RKO (cell line): ENCODE measurements around the gene TRPV3.
A peak's percentile ranks its signal among the peaks of the same experiment; 100 is the strongest.
"Not testable (repeated sequence)": the region's sequence is repeated elsewhere in the genome, so short reads cannot be mapped to it uniquely, and the experiment has no call there.

Source experiments
- DNase-seq: peaks from one replicate; pipeline ENCODE4 v3.0.0-alpha.2; 2016; ENCODE audit warnings: low spot score

The TRPV3 gene

DNA sequence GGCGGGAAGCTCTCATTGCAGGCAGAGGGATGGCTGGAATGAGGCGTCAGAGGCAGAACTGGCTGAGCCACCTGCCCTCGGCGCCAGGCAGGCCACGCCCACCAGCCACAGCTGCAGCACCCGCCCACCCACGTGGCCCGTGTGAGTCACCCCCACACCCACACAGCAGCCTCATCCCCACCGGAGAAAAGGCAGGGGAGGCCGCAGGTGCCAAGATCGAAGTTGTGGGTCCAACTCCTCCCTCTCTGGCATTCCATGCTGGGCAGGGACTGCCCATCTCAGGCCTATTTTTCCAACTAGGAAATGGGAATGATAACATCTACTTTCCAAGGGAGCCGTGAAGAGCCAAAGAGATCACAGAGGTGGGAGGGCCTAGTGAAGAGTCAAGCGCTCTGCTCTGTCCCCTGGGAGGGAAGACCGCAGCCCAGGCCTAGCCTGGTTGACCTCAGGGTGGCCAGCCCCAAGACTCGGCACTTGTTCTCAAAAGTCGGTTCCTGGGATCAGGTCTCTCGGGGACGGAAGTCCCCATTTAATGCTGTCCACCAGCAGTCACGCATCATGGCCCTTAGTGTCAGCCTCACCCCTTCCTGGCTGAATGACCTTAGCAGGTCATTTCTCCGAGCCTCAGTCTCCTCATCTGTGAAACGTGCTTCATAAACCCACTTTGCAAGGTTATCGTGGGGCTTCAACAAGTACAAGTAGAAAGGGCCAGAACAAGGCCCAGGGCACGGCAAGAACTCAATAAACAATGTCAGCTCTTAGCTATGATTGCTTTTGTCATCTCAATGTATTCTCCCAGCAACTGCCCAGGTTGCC, at the start of gene TRPV3:
TRPV3 (minus strand) TSS at position 45 of the 816 bp plus-strand sequence. CDS start 2,962 bp downstream, outside the sequence.
- DNase-seq, result no peak

DNA sequence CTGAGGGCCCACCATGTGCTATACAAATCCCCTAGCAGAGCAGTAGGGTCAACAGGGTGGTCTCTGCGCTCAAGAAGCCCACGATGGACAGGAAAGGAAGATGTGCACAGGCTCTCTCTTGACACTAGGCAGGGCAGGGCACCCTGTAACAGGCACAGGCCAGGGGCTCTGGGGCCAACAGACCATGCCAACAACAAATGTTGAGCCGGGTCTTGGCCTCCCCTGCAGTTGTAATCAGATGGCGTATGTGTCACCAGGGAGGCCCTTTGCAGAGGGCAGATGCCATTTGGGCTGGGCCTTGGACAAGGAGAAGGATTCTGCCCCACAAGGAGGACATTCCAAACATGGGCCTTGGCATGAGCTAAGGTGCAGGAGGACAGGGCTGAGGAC, 46.3 kb upstream of the TRPV3 start:
- DNase-seq, result no peak

DNA sequence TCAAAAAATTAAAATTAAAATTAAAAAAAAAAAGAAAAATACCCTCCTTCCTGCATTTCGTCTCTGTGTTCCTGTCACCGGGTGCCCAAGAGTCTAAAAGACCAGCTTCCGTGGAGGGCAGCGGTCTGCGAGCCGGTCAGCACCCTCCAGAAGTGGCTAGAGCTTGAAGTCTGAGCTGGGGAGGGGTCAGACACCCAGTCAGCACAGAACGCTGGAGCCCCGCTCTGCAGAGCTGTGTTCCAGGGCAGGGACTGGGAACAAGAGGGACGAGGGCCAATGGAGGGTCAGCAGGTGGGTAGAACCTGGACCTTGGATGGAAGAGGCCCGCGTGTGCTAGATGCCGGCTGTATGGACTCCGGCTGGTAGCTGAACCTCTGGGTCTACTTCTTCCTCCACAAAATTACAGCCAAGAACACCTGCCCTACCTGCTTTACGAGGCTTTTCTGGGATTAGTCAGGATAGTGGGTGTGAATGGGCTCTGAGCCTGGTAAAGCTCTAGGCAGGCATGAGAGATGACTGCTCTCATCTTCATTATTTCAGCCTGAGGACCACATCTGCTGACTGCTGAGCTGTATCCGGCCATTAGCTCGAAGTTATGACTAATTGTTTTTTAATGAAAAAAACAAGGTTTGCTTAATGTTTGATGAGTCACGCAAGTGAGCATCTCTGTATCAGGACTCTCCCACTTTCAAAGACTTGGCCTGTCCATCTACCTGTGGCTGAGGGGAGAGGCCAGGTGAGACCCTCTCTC, 45.7 kb upstream of the TRPV3 start:
- DNase-seq, result peak; percentile 69

DNA sequence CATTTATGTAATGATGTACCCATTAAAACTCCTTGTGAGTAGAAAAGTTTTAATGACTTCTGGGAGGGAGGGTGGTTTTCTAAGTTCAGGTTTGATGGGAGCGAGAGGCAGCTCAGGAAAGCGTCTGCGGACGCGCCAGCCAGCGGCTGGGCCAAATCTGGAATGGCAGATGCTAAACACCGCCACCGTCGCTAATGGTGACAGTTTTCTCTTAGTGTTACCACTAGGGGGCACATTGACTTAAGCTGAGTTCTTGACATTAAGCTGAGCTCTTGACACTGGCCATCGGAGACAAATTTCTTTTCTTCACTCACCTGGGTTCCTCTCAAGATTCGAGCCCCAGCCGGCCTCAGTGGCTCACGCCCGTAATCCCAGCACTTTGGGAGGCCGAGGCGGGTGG, 44.9 kb upstream of the TRPV3 start:
- peak; percentile 14 for DNase-seq

DNA sequence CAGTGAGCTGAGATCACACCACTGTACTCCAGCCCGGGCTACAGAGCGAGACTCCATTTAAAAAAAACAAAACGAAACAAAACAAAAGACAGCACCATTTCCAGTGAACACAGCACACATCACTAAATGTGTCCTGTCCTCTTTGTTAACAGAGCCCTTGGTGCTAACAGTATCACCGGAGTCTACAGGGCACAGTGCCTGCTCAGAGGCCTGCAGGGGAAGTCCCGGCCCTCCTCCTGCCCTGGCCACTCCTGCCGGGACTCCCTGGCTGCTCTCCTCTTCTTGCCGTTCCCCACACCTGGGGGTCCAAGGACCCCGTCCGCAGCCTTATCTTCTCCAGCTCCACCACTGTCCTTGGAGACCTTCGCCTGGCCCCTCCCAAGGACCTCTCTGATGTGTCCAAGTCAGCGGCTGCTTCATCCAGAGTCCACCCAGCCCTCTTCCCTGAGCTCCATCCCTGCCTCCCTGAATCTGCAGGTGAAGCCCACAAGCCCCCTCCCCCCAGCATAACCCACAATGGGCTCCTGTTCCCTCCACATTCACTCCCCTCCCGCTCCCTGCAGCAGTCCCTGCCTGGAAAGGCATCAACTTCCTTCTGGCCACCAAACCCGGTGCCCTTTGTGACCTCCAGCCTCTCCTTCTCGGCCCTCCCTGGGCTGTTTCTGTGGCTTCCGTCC, 43.1 kb upstream of the TRPV3 start:
- DNase-seq, result no peak

DNA sequence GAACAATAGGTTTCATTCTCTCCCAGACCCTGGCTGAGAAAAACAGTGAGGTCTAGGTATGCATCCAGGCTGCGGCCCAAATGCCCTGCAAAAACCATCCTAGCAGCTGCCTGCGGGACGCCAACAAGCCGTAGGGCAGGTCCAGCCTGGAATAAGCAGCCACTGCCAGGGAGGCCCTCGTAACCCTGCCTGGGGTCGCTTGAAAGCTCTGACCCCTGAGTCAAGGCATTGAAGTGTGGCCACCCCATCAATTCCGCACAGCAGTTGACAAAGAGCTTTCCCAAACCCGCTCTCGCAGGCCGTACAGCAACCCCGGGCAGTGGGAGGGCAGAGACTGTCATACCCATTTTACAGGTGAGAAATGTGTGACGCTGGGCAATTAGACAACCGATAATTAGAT, 40.5 kb upstream of the TRPV3 start:
- no peak for DNase-seq

DNA sequence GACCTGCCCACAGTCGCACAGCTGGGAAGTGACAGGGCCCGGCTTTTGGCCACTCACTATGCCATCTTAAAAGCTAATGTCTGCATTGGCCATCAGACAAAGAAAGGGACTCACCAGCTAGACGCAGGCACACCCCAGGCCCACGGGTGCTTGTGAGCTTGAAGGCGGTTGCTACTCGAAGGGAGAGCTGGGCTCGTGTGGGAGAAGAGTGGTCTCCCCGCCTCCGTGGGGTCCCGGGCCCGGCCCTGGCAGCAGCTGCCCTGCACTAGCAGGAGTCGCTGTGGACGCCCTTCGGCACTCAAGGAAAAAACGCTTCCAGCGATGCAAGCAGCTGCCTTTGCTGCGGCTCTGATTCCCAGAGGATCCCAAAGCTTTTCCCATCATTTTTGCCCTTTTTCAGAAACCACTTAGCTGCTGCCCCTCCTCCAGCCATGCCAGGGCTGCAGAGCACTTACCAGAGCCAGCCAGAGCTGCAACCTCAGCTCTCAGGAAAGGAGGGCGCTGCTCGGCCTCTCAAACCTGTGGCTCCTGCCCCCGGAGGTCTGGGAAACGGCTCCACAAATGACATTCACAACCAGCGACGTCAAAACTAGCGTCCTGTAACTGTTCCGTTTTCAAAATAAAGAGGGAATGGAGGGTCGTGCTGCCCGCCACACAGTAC, 39.3 kb upstream of the TRPV3 start:
- DNase-seq, result no peak

DNA sequence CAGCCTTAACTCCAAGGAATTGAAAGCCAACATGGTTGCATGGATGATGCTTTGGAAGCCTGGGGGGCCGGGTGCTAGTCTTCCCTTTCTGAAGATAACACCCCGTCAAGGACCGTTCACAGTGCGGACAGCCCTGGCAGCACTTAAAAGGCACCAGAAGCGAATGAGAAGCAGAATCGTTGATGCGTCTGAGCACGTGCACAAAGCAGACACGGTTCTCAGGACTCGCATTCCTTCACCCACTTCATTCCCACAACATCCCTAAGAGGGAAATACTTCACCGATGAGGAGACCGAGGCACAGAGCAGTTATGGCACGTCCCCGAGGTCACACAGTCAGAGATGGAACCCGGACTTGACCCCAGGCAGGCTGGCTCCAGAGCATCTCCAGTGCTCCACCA, 37.4 kb upstream of the TRPV3 start:
- DNase-seq, result no peak

DNA sequence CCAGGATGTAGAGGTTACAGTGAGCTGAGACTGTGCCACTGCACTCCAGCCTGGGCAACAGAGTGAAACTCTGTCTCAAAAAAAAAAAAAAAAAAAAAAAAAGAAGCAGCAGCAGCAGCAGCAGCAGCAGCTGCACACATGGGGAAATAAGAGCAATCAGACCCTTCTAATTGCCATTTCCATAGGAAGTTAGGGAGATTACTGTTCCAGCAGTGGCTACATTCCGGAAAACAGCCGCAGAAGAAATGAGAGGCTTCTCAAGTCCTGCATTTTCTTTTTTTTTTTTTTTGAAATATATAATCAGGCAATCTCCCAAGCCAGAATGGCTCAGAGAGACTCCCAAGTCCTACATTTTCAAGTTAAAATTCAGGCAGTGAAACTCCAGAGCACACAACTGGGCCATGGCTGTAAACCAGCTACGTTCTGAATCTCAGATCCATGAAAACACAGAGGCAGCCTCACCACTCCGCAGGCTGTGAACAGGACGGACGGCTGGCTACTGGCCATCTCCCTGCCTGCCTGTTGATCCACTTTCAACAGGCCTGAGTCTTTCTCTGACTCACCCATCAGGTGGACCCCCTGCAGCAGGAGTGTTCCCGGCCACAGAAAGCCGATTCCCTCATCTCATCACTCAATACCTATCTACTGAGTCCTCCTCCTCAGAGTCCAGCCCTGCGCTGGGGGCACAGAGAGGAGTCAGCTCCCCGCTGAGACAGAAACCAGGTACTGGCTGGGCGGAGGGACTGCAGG, 36.6 kb upstream of the TRPV3 start:
- DNase-seq, result no peak

DNA sequence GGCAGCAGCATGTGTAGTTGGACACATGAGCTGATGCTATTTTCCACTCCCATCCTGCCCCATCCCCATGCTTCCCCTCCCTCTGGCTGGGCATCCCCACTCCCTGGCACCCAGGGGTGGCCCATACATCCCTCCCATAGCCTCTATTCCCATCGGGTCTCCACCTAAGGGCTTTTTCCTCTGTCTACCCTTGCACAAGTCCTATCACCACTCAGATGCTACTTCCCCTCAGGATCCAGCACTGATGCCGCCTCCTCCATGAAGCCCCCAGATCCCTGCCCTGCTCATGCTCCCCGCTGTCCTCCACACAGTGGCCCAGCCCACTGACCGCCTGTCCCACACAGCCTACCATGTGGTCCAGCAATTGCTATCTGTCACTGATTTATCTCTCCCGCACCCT, 35.8 kb upstream of the TRPV3 start:
- DNase-seq, result no peak

DNA sequence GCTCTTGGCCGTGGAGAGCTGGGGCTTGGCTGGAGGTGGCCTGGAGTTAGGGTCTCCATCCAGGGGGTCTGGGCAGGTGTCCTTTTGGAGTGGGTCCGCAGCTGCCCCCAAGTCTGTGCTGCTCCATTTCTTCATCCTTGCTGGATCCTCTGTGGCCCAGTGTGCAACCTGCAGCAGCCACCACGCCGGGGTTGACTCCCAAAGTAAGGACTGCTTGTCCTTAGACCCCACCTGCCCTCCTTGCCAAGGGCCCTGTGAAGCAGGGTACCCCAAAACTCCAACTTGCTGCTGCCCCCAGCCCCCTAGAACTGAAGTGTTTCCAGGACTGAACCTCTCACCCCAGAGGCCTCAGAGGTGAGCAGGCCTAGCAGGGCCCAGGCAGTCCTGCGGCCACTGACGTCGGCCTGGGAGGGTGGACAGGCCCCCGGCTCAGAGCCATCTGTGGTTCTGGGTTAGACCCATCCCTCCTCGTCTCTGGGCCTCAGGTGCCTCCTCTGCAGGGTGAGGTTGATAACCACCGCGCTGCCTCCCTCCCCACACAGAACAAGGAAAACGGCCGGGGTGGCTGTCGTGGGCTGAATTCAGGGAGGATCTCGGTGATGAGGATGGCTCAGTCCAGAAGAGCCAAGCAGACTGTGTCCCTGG, 34.7 kb upstream of the TRPV3 start:
- no peak for DNase-seq

DNA sequence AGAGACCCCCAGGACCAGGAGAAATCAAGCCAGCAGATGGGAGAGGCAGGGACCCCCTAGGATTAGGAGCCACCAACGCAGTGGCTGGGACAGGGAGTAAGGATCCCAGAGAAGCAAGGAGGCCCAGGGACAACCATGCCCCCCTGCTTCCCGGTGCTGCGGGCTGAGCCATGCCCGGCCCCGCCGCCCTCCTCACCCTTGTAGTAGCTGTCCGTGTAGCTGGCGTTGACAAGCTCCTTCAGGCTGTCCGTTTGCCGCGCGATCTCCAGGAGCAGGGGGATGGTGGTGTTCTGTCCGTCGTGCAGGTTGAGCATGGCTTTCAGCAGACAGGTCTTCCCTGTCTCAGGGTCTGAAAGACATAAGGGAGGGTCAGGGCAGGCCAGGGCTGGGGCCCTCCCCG, 33.2 kb upstream of the TRPV3 start:
- no peak for DNase-seq

DNA sequence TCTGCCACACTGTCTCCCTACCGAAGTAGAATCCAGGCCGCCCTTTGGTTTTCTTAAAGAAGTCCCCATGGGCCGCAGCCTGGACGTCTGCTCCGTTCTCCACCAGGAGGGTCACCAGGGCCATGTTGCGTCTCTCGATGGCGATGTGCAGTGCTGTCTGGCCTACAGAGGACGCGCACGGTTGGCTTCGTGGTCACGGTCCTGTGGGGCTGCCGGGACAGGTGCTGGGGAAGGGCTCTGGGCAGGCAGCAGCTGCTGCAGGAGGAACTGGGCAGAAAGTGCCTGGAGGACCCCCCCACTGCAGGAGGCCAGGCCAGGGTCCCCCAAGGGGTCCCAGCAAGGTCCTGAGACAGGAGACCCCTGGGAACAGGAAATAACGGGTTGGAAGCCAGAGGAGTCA, 32.6 kb upstream of the TRPV3 start:
- no peak for DNase-seq

DNA sequence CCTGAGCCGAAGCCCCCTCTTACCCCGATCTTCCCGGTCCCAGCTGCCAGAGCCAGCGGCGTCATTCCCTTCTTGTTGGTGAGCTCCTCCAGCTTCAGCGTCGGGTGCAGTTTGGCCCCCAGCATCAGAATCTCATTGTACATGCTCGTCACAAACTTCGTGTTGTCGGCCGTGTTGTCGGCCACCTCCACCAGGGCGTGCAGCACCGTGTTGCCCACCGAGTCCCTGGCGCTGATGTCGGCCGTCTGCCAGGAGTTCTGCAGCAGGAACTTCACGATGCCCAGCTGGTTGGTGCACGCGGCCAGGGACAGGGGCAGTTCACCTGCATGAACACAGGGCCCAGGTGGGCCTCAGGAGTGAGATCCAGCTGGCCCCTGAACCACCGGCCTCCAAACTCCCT, 32.2 kb upstream of the TRPV3 start:
- DNase-seq, result no peak

DNA sequence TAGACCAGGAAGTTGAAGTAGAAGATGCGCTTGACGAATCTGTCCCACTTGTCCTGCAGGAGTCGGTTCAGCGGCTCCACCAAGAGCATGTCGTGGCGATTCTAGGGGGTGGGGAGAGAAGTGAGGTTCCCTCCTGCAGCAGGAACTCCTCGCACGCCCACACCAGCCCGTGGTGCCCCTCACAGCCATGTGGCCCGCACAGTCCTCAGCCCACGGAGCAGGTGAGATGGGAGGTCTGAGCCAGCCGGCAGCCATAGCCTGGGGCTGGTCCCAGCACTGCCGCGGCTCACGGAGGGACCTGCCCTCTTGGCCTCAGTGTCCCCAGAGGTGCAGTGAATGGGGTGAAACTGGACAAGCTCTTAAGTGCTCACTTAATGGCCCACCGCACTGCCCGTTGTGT, 28.2 kb upstream of the TRPV3 start:
- no peak for DNase-seq

DNA sequence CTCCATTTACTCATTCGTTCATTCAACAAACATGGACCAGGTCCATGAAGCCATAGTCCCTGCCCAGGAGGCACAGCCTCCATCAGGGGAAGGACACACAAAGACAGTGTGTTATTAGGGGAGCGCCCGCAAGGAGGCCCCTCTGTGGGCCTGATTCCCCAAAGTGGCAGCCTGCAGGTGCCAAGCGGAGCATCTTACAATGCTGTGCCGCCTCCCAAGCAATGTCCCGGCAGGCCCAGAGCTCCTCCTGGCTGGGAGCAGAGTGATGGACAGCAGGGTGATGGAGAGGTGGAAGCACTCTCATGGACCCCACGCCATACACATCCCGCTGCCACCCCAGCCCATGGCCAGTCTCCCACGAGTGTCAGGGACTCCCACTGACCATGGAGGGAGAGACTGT, 25.8 kb upstream of the TRPV3 start:
- DNase-seq, result no peak

DNA sequence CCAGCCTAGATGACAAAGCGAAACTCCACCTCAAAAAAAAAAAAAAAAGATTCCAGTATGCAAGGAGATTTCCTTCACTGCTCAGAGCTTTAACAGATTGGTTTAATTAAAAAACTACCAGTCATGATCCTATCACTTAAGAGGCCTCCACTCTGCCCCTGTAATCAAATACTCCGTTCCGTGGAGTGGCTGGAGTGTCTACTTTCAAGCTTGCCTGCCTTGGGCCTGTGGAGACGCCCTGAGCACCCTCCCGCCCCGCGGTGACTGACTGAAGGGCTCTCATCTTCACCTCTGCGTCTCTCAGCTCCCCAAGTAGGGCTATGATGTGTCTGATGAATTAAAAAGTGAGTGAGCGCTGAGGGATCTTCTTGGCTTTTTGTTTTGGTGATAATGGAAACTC, 25.3 kb upstream of the TRPV3 start:
- DNase-seq, result no peak

DNA sequence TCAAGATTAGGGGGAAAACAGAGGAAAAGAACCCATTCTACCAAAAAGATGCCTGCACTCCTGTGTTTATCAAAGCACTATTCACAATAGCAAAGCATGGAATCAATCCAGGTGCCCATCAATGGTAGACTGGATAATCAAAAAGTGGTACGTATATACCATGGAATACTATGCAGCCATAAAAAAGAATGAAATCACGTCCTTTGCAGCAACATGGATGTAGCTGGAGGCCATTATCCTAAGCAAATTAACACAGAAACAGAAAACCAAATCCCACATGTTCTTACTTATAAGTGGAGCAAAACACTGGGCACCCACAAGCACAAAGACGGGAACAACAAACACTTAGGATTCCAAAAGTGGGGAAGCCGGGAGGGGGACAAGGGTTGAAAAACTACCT, 21.1 kb upstream of the TRPV3 start:
- DNase-seq, result not testable (repeated sequence)

DNA sequence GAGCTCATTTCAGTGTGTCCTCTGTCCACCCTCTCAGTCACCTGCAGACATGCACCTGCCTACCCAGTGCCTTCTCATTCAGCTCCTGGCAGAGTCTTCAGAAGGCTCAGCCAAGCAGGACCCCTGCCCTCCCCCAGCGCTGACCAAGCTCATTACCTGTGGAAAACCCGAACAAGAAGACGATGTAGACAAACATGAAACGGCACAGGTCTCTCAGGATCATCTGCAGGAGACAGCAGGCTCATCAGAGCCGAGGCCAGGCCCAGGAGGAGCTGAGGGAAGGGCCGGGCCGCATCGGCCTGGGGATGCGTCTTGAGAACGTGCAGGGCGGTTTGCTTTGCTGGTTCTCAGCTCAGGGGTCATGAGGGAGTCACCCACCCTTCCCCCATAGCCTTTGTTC, 19.4 kb upstream of the TRPV3 start:
- DNase-seq, result no peak

DNA sequence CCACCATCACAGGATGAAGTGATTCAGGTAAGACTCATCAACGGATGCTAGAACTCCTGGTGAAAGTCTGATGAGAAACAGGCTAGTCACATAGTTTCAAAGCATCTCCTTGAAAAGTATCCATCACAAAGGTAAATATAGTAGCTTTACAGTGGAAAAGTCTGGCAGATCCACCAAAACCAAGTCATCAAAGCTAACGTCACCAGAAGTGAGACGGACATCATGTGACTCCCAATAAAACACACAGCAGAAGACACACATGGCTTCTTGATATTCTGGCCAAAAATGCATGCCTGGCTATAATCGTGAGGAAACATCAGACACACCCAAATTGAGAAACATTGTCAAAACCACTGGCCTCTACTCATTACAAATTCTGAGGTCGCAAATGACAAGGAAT, 17.9 kb upstream of the TRPV3 start:
- DNase-seq, result peak; percentile 86

DNA sequence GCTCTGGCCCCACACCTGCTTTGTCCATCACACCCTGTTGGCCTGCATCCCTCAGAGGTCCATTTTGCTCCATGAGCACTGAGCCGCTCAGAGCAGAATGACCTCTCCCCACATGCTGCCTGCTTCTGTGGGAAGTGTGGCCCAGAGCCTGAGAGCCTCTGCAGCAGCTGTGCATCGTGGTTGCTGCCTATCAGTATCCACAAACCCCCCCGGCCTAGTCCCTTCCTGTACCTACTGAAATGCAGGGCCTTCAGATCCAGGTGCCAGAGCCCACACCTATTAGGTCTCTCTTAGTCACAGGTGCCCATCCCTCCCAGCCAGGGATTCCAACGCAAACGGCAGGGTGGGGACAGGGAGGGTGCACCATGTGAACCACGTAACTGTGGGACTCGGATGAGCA, 16.6 kb upstream of the TRPV3 start:
- DNase-seq, result no peak
